NB4 (cell line): ENCODE measurements around the gene CT83.

Experiments used
- MYC ChIP-seq: IDR thresholded peaks from 2 replicates; pipeline ENCODE4 v1.6.1; 2011; ENCODE audit warnings: low read depth, low read length
- POLR2A ChIP-seq: IDR thresholded peaks from 2 replicates; pipeline ENCODE4 v1.6.1; 2011; ENCODE audit warnings: mild to moderate bottlenecking; ENCODE audit not compliant: insufficient read length; ENCODE audit errors: extremely low read depth
- TF ChIP-seq, protein P1 (sequence below): IDR thresholded peaks from one replicate; pipeline ENCODE4 v1.5.1; 2012; ENCODE audit warnings: low read depth, low read length
- TF ChIP-seq, protein P2 (sequence below): IDR thresholded peaks from 2 replicates; pipeline ENCODE4 v1.6.1; 2011; ENCODE audit warnings: low read depth, low read length

DNA sequence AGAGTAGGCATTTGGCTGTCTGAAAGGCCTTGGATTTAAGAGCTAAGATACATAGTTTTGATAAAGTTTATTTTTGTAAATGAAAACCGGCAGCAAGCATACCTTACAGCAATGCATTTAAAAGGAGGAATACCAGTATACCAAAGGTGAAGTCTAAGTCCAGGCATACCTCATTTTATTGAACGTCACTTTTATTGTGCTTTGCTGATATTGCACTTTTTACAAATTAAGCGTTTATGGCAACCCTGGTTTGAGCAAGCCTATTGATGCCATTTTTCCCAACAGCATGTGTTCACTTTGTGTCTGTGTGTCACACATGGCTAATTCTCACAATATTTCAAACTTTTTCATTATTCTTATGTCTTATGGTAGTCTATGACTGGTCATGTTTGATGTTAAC is 34.8 kb downstream of the CT83 start:
- TF ChIP-seq, protein P1, sequence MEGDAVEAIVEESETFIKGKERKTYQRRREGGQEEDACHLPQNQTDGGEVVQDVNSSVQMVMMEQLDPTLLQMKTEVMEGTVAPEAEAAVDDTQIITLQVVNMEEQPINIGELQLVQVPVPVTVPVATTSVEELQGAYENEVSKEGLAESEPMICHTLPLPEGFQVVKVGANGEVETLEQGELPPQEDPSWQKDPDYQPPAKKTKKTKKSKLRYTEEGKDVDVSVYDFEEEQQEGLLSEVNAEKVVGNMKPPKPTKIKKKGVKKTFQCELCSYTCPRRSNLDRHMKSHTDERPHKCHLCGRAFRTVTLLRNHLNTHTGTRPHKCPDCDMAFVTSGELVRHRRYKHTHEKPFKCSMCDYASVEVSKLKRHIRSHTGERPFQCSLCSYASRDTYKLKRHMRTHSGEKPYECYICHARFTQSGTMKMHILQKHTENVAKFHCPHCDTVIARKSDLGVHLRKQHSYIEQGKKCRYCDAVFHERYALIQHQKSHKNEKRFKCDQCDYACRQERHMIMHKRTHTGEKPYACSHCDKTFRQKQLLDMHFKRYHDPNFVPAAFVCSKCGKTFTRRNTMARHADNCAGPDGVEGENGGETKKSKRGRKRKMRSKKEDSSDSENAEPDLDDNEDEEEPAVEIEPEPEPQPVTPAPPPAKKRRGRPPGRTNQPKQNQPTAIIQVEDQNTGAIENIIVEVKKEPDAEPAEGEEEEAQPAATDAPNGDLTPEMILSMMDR = no peak
- TF ChIP-seq, protein P2, sequence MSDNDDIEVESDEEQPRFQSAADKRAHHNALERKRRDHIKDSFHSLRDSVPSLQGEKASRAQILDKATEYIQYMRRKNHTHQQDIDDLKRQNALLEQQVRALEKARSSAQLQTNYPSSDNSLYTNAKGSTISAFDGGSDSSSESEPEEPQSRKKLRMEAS = no peak
- TF ChIP-seq POLR2A (no peak), MYC (no peak)
